Colonic mucosa (tissue), 4 donors: Measurements from ENCODE around the gene RALGAPA2. TPM values are rescaled to one million over a fixed set of nuclear protein-coding genes. Genes with fewer than 3 reads are reported as not detected.

Experiments used
- DNase-seq: peaks from one replicate; pipeline ENCODE4 v3.0.0-alpha.2; 2020
- H3K27ac ChIP-seq: fragments of 200-600 bp; one replicate; pipeline ENCODE4 v1.8.0; 2021
- H3K27me3 ChIP-seq: fragments of 200-600 bp; one replicate; pipeline ENCODE4 v1.8.0; 2021
- H3K36me3 ChIP-seq: fragments of 200-600 bp; one replicate; pipeline ENCODE4 v1.8.0; 2021
- H3K4me1 ChIP-seq: fragments of 200-600 bp; one replicate; pipeline ENCODE4 v1.8.0; 2021; ENCODE audit warnings: mild to moderate bottlenecking
- H3K4me3 ChIP-seq: fragments of 200-600 bp; one replicate; pipeline ENCODE4 v1.8.0; 2021
- H3K9ac ChIP-seq, 2 donors: one replicate each; pipeline ENCODE4 v1.7.0; 2013; ENCODE audit warnings: control low read depth in 2 of 2, low read depth in 2 of 2, low read length in 2 of 2
- H3K9me3 ChIP-seq: fragments of 200-600 bp; one replicate; pipeline ENCODE4 v1.8.0; 2021
- intact Hi-C: fragments of 100-400 bp; cut with DNase I; formaldehyde crosslinking; loops from one replicate; pipeline ENCODE4 v1.14.1; 2022
- total RNA-seq, 2 donors: library from RNA; stranded (reverse); fragmentation: NEBNext Ultra II Directional in 1 of 2; extraction: Animal tissue kit (Norgen Biotek cat#: 25700) in 1 of 2; gene quantifications; one replicate each; pipeline ENCODE4 v1.2.1, GENCODE V29; 2021
- TF ChIP-seq, protein P1 (sequence below): fragments of 200-600 bp; IDR thresholded peaks from one replicate; pipeline ENCODE4 v1.8.0; 2022; ENCODE audit warnings: antibody characterized with exemption, mild to moderate bottlenecking
- donor health status: healthy.
- donor health status: DM: no; HTN: no; CAD: no.
- donor health status: DM: no; HTN: no; CAD: no.

RALGAPA2 gene
- total RNA-seq, 2 donors from 2014 or later = 64.5 to 66.1 TPM

GRCh38 chr20:20495729-20496503, 216.5 kb downstream of the RALGAPA2 start:
- Histone ChIP-seq H3K27ac (no peak overlapping the region), H3K36me3 (no peaks in the 10 kb centered on the region), H3K9ac (no peak overlapping the region), H3K4me1 (no peaks in the 10 kb centered on the region), H3K9me3 (no peaks in the 10 kb centered on the region), H3K4me3 (no peak overlapping the region), H3K27me3 (no peaks in the 10 kb centered on the region)
- no peak for DNase-seq
- TF ChIP-seq, protein P1, sequence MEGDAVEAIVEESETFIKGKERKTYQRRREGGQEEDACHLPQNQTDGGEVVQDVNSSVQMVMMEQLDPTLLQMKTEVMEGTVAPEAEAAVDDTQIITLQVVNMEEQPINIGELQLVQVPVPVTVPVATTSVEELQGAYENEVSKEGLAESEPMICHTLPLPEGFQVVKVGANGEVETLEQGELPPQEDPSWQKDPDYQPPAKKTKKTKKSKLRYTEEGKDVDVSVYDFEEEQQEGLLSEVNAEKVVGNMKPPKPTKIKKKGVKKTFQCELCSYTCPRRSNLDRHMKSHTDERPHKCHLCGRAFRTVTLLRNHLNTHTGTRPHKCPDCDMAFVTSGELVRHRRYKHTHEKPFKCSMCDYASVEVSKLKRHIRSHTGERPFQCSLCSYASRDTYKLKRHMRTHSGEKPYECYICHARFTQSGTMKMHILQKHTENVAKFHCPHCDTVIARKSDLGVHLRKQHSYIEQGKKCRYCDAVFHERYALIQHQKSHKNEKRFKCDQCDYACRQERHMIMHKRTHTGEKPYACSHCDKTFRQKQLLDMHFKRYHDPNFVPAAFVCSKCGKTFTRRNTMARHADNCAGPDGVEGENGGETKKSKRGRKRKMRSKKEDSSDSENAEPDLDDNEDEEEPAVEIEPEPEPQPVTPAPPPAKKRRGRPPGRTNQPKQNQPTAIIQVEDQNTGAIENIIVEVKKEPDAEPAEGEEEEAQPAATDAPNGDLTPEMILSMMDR = no peak
- intact Hi-C loops = no loop called here

GRCh38 chr20:20493701-20494100, 218.7 kb downstream of the RALGAPA2 start:
- no peak overlapping the region for H3K9ac ChIP-seq
- TF ChIP-seq, protein P1 = no peak
- H3K4me1 ChIP-seq = no peaks in the 10 kb centered on the region
- intact Hi-C loops = no loop called here
- H3K4me3 ChIP-seq = no peak overlapping the region
- no peak overlapping the region for H3K27ac ChIP-seq
- H3K27me3 ChIP-seq = no peaks in the 10 kb centered on the region
- H3K36me3 ChIP-seq = no peaks in the 10 kb centered on the region
- H3K9me3 ChIP-seq = no peaks in the 10 kb centered on the region
- no peak for DNase-seq

DNA sequence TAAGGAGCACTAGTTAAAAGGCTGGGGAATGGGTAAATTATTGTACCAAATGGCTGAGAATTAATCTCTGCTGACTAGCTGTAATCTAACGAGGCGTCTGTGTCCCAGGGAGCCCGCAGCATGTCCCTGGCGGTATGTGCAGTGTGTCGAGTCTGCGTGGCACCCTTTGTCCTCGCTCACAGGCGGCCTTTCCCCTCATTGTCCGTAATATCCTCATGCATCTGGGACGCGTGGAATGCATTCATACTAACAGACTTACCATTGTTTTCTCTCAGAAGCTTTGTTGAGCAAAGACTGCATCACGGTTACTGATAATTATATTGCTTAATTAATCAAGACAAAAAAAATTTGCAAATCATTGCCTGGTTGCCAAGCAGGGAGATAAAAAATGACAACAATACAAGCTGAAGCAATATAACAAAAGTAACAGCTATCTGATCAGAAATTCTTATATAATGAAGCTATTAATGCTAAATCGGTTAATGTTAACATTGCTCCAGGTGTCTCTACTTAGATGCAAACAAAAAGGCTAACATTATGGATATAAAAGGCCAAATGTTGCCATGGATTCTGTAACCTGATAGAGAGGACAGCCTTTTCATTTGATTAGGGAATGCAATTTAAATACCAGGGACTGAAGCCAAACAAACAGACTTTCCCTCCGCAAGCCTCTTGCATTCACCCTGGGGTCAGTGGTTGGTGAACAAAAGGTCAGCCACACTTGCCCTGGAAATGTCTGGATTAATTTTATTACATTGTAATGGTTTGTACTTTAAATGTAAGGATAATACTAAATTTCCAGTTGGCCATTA, 219.7 kb downstream of the RALGAPA2 start:
- intact Hi-C loops = no loop called here
- Histone ChIP-seq H3K9me3 (no peaks in the 10 kb centered on the region), H3K36me3 (no peaks in the 10 kb centered on the region), H3K9ac (no peak overlapping the region), H3K27ac (no peak overlapping the region), H3K4me1 (no peaks in the 10 kb centered on the region), H3K4me3 (no peak overlapping the region), H3K27me3 (no peaks in the 10 kb centered on the region)
- DNase-seq = no peak
- TF ChIP-seq, protein P1 = no peak

- intact Hi-C loops = no loop called here
- Histone ChIP-seq H3K9ac (no peak overlapping the region), H3K4me3 (no peak overlapping the region), H3K27me3 (no peaks in the 10 kb centered on the region), H3K36me3 (no peaks in the 10 kb centered on the region), H3K9me3 (no peaks in the 10 kb centered on the region), H3K4me1 (no peaks in the 10 kb centered on the region), H3K27ac (no peak overlapping the region)
- TF ChIP-seq, protein P1 = no peak
- DNase-seq = no peak
These were observed 220.6 kb downstream of the RALGAPA2 start for GRCh38 chr20:20491784-20492264.

- no peak for DNase-seq
- no peaks in the 10 kb centered on the region for H3K4me1 ChIP-seq
- no peaks in the 10 kb centered on the region for H3K27me3 ChIP-seq
- H3K36me3 ChIP-seq = no peaks in the 10 kb centered on the region
- no peaks in the 10 kb centered on the region for H3K9me3 ChIP-seq
- TF ChIP-seq, protein P1 = no peak
- H3K9ac ChIP-seq = no peak overlapping the region
- H3K27ac ChIP-seq = no peak overlapping the region
- intact Hi-C loops = no loop called here
- H3K4me3 ChIP-seq = no peak overlapping the region
These were observed 221.2 kb downstream of the RALGAPA2 start for GRCh38 chr20:20491110-20491783.
